ENCODE results near the gene TMEM242.

TMEM242 gene

GRCh38 chr6:157268835-157269234 lies 54.5 kb downstream of the TMEM242 start:
- DNase-seq, result no peak

- no peak for DNase-seq
Observed at GRCh38 chr6:157268396-157268795, 54.9 kb downstream of the TMEM242 start.

- DNase-seq, result no peak
Observed at GRCh38 chr6:157267654-157268053, 55.7 kb downstream of the TMEM242 start.

GRCh38 chr6:157267109-157267611 lies 56.2 kb downstream of the TMEM242 start:
- no peak for DNase-seq

GRCh38 chr6:157266274-157267101 lies 56.8 kb downstream of the TMEM242 start:
- DNase-seq, result no peak

GRCh38 chr6:157265635-157266034 lies 57.7 kb downstream of the TMEM242 start:
- DNase-seq, result no peak

- DNase-seq, result no peak
Observed at GRCh38 chr6:157265186-157265585, 58.1 kb downstream of the TMEM242 start.

- DNase-seq, result no peak
Observed at GRCh38 chr6:157264701-157265100, 58.6 kb downstream of the TMEM242 start.

- no peak for DNase-seq
Observed at GRCh38 chr6:157263881-157264397, 59.4 kb downstream of the TMEM242 start.

- DNase-seq, result no peak
Observed at GRCh38 chr6:157263146-157263545, 60.2 kb downstream of the TMEM242 start.

- DNase-seq, result no peak
Observed at GRCh38 chr6:157261606-157262005, 61.7 kb downstream of the TMEM242 start.

- no peak for DNase-seq
Observed at GRCh38 chr6:157260735-157261410, 62.4 kb downstream of the TMEM242 start.

GRCh38 chr6:157259443-157259842 lies 63.9 kb downstream of the TMEM242 start:
- no peak for DNase-seq

GRCh38 chr6:157258878-157259277 lies 64.4 kb downstream of the TMEM242 start:
- DNase-seq, result no peak

GRCh38 chr6:157255079-157255478 lies 68.2 kb downstream of the TMEM242 start:
- no peak for DNase-seq

- no peak for DNase-seq
Observed at GRCh38 chr6:157254538-157254937, 68.8 kb downstream of the TMEM242 start.

GRCh38 chr6:157253699-157254098 lies 69.6 kb downstream of the TMEM242 start:
- no peak for DNase-seq

GRCh38 chr6:157253017-157253416 lies 70.3 kb downstream of the TMEM242 start:
- DNase-seq, result no peak

GRCh38 chr6:157251586-157252247 lies 71.6 kb downstream of the TMEM242 start:
- no peak for DNase-seq

GRCh38 chr6:157249826-157250225 lies 73.5 kb downstream of the TMEM242 start:
- no peak for DNase-seq

GRCh38 chr6:157248264-157248663 lies 75.1 kb downstream of the TMEM242 start:
- DNase-seq, result no peak

GRCh38 chr6:157246771-157247484 lies 76.4 kb downstream of the TMEM242 start:
- no peak for DNase-seq
